Activated CD8-positive, alpha-beta T cell treated with anti-CD3 and anti-CD28 coated beads for 36 hours (primary cell): Measurements from ENCODE around the gene CTNNAL1. TPM values are rescaled to one million over a fixed set of nuclear protein-coding genes. Genes with fewer than 3 reads are reported as not detected.

ENCODE experiments used
- ATAC-seq: fragments of 200-7000 bp; cut with Tn5 transposase; one replicate; pipeline ENCODE4 v1.10.0; 2021; ENCODE audit warnings: mild to moderate bottlenecking, moderate library complexity
- CTCF ChIA-PET: fragments of 350-600 bp; sonication (Branson Sonifier 250); formaldehyde crosslinking; loops from one replicate; lab custom pipeline; 2021; ENCODE audit warnings: antibody characterized with exemption; lab: Charles Lee
- POLR2A ChIA-PET: fragments of 350-600 bp; sonication (Branson Sonifier 250); formaldehyde crosslinking; loops from one replicate; lab custom pipeline; 2021; ENCODE audit warnings: antibody characterized with exemption; lab: Charles Lee
- DNase-seq: peaks from one replicate; pipeline ENCODE4 v3.0.0-alpha.2; 2020
- H3K27ac Mint-ChIP-seq: one replicate; pipeline ENCODE4 v1.8.0; 2021; ENCODE audit warnings: mild to moderate bottlenecking, mixed read lengths
- H3K27me3 Mint-ChIP-seq: one replicate; pipeline ENCODE4 v1.8.0; 2021; ENCODE audit warnings: mixed read lengths
- H3K36me3 Mint-ChIP-seq: one replicate; pipeline ENCODE4 v1.8.0; 2021; ENCODE audit warnings: low read depth, mixed read lengths
- H3K4me1 Mint-ChIP-seq: one replicate; pipeline ENCODE4 v1.8.0; 2021; ENCODE audit warnings: low read depth, mixed read lengths
- H3K4me3 Mint-ChIP-seq: one replicate; pipeline ENCODE4 v1.8.0; 2021; ENCODE audit warnings: mild to moderate bottlenecking, moderate library complexity, mixed read lengths
- H3K9me3 Mint-ChIP-seq: one replicate; pipeline ENCODE4 v1.8.0; 2021; ENCODE audit warnings: mixed read lengths
- intact Hi-C: fragments of 100-400 bp; cut with micrococcal nuclease; formaldehyde crosslinking; loops from one replicate; pipeline ENCODE4 v1.10.0; 2022
- total RNA-seq, 2 experiments: library from RNA; stranded (reverse); gene quantifications; one replicate each; pipeline ENCODE4 v1.2.3, GENCODE V29; 2021
- TF ChIP-seq, protein P1 (sequence below): fragments of 200-600 bp; IDR thresholded peaks from one replicate; pipeline ENCODE4 v1.8.0; 2022; ENCODE audit warnings: antibody characterized with exemption, mild to moderate bottlenecking

Gene CTNNAL1
- total RNA-seq, 2 experiments from 2014 or later = 24.1 to 26.0 TPM

DNA sequence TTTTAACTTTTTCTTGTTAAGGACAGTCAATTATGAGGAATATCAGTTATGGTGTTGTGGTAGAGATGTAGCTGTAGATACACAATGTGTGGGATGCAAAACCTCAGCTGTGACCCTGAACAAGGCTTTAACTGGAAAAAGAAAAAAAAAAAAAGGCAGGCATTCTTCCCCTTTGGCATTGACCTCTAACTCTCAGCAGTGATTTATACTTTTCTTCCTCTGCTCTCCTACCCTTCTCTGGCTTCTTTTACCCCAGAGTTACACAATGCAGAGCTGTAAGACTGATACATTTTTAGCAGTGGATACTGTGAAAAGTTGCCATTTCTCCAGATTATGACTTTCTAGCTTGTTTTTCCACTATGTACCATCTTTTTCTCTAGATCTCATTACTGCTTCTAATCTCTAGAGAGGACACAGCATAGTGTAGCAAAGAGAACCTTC, 2.0 kb downstream of the CTNNAL1 start:
- no peak overlapping the region for H3K4me3 Mint-ChIP-seq
- peaks cover 25% of the 10 kb centered on the region for H3K4me1 Mint-ChIP-seq
- intact Hi-C loops = loop anchor here (5.0 kb wide), 1 partner anchor 101 kb away; no protein-coding TSS in a partner anchor
- POLR2A ChIA-PET = interaction anchor here (1.3 kb wide), 1 partner anchor 14 kb away, joined by 3 read pairs; no protein-coding TSS in a partner anchor
- no peak overlapping the region for H3K27ac Mint-ChIP-seq
- no peaks in the 10 kb centered on the region for H3K9me3 Mint-ChIP-seq
- H3K36me3 Mint-ChIP-seq = no peaks in the 10 kb centered on the region
- CTCF ChIA-PET = no interaction called here
- no peak for ATAC-seq
- TF ChIP-seq, protein P1, sequence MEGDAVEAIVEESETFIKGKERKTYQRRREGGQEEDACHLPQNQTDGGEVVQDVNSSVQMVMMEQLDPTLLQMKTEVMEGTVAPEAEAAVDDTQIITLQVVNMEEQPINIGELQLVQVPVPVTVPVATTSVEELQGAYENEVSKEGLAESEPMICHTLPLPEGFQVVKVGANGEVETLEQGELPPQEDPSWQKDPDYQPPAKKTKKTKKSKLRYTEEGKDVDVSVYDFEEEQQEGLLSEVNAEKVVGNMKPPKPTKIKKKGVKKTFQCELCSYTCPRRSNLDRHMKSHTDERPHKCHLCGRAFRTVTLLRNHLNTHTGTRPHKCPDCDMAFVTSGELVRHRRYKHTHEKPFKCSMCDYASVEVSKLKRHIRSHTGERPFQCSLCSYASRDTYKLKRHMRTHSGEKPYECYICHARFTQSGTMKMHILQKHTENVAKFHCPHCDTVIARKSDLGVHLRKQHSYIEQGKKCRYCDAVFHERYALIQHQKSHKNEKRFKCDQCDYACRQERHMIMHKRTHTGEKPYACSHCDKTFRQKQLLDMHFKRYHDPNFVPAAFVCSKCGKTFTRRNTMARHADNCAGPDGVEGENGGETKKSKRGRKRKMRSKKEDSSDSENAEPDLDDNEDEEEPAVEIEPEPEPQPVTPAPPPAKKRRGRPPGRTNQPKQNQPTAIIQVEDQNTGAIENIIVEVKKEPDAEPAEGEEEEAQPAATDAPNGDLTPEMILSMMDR = no peak
- DNase-seq = no peak
- H3K27me3 Mint-ChIP-seq = peaks cover 3% of the 10 kb centered on the region

DNA sequence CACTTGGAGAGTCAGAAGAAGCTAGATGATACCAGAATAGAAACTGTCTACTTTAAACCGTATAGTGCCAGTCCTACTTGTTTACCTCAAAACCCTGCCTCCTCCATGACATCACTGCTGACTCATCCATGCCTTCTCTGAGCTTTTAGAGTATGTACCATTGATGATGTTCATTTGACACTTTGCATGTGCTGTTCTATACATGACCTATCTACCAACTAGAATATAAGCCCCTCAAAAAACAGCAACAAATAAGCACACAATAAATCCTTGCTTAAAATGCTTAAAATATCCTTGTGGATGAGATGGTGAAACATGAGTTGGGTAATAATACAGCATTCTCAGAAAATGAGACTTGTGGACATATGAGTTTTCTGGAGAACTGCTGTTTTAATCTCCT, 2.6 kb downstream of the CTNNAL1 start:
- Mint-ChIP-seq H3K36me3 (no peaks in the 10 kb centered on the region), H3K4me3 (peak overlapping the region; percentile 18), H3K27me3 (peaks cover 3% of the 10 kb centered on the region), H3K4me1 (peaks cover 25% of the 10 kb centered on the region), H3K27ac (no peak overlapping the region), H3K9me3 (no peaks in the 10 kb centered on the region)
- CTCF ChIA-PET = no interaction called here
- intact Hi-C loops = loop anchor here (5.0 kb wide), 1 partner anchor 102 kb away; no protein-coding TSS in a partner anchor
- TF ChIP-seq, protein P1 = no peak
- ATAC-seq = peak; percentile 32
- POLR2A ChIA-PET = interaction anchor here (1.3 kb wide), 1 partner anchor 13 kb away, joined by 3 read pairs; no protein-coding TSS in a partner anchor
- peak; percentile 89 for DNase-seq

DNA sequence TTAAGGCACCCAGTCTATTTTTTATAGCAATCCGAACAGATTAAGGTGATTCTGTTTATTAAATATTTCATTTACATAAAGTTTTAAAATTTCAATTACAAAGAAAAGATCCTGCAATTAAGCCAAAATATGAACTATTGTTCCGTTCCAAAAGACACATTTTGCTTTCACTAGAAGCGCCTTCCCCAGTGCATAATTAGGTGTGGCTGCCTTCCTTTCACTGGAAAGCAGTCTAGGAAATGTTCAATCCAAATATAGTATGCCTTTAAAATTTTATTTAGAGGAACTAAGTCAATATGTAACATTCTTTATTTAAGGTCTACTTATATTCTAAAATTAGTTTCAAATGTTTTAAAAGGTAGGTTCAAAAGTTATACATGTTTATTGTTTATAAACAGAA, 7.6 kb downstream of the CTNNAL1 start:
- peaks cover 3% of the 10 kb centered on the region for H3K27me3 Mint-ChIP-seq
- TF ChIP-seq, protein P1 = no peak
- intact Hi-C loops = no loop called here
- no peak overlapping the region for H3K27ac Mint-ChIP-seq
- H3K4me1 Mint-ChIP-seq = peaks cover 7% of the 10 kb centered on the region
- ChIA-PET CTCF (no interaction called here), POLR2A (no interaction called here)
- H3K9me3 Mint-ChIP-seq = peaks cover 10% of the 10 kb centered on the region
- DNase-seq (no peak), ATAC-seq (no peak)
- peaks cover 16% of the 10 kb centered on the region for H3K36me3 Mint-ChIP-seq
- H3K4me3 Mint-ChIP-seq = no peak overlapping the region

DNA sequence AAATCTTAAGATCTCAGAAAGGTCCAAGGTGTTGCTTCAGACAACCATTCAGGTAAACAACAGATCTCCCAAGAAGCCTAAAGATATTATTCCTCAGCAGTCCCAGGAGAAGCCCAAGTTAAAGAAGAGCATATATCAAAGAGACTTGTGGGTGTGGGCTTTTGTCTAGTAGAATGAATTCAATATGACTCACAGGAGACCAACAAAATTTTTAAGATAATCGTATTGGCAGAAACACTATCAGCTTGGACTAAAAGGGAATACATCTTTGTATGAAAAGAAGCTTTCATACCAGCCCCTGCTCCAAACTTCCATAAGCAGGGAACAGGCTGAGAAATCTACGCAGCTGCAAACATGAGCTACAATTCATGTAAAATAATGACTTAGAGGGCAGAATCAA, 10.2 kb downstream of the CTNNAL1 start:
- DNase-seq (no peak), ATAC-seq (no peak)
- TF ChIP-seq, protein P1 = no peak
- CTCF ChIA-PET = no interaction called here
- H3K36me3 Mint-ChIP-seq = peaks cover 18% of the 10 kb centered on the region
- no peak overlapping the region for H3K27ac Mint-ChIP-seq
- no peak overlapping the region for H3K4me3 Mint-ChIP-seq
- intact Hi-C loops = no loop called here
- H3K9me3 Mint-ChIP-seq = peaks cover 10% of the 10 kb centered on the region
- POLR2A ChIA-PET = interaction anchor here (0.7 kb wide), 1 partner anchor 33 kb away, joined by 3 read pairs; no protein-coding TSS in a partner anchor
- peaks cover 3% of the 10 kb centered on the region for H3K27me3 Mint-ChIP-seq
- peaks cover 7% of the 10 kb centered on the region for H3K4me1 Mint-ChIP-seq

DNA sequence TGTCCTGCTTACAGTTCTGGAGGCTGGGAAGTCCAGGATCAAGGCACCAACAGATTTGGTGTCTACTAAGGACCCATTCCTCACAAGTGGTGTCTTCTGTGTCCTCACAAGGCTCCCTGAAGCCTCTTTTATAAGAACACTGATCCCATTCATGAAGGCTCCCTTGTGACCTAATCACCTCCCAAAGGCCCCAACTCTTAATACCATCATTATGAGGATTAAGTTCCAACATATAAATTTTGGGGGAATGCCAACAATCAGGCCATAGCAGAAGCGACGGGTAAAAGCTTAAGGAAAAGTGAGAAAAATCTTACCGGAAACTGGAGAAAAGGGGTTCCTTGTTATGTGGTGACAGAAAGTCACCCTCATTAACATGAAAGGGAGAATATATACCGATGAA, 11.2 kb downstream of the CTNNAL1 start:
- DNase-seq = no peak
- TF ChIP-seq, protein P1 = no peak
- Mint-ChIP-seq H3K4me3 (no peak overlapping the region), H3K27me3 (no peaks in the 10 kb centered on the region), H3K4me1 (peaks cover 7% of the 10 kb centered on the region), H3K36me3 (peaks cover 21% of the 10 kb centered on the region), H3K27ac (no peak overlapping the region), H3K9me3 (peaks cover 10% of the 10 kb centered on the region)
- CTCF ChIA-PET = no interaction called here
- POLR2A ChIA-PET = interaction anchor here (1.0 kb wide), 1 partner anchor 12 kb away, joined by 3 read pairs; no protein-coding TSS in a partner anchor
- ATAC-seq = no peak
- intact Hi-C loops = no loop called here
